ENCODE results near the gene SEMA4D. TPM values are rescaled to one million over a fixed set of nuclear protein-coding genes. Genes with fewer than 3 reads are reported as not detected.
"Not testable (repeated sequence)": the region's sequence is repeated elsewhere in the genome, so short reads cannot be mapped to it uniquely, and the experiment has no call there.

Gene SEMA4D
- total and polyA plus RNA-seq, 5 experiments from 2014 or later = 154 to 573 (median 359) TPM

- no peaks in the 10 kb centered on the region for H3K9me3 Mint-ChIP-seq
- POLR2A ChIA-PET = no interaction called here
- DNase-seq (no peak), ATAC-seq (no peak)
- no peak overlapping the region for H3K4me3 Mint-ChIP-seq
- peaks cover 0 to 99% (median 15%) of the 10 kb centered on the region in 3 donors for H3K36me3 Mint-ChIP-seq
- peak overlapping the region in 5 of 10 donors; percentile 27 to 82 (median 41) for H3K27ac Mint-ChIP-seq
- H3K4me1 Mint-ChIP-seq = peaks cover 20 to 31% (median 24%) of the 10 kb centered on the region in 4 donors
- H3K27me3 Mint-ChIP-seq = no peaks in the 10 kb centered on the region
These were observed 146.8 kb downstream of the SEMA4D start for GRCh38 chr9:89350988-89351557.

- peak overlapping the region in 1 of 10 donors; percentile 4 for H3K27ac Mint-ChIP-seq
- no peaks in the 10 kb centered on the region for H3K27me3 Mint-ChIP-seq
- POLR2A ChIA-PET = no interaction called here
These were observed 148.3 kb downstream of the SEMA4D start for GRCh38 chr9:89349607-89350006.

GRCh38 chr9:89347651-89348050, 150.3 kb downstream of the SEMA4D start:
- Mint-ChIP-seq H3K9me3 (no peaks in the 10 kb centered on the region), H3K36me3 (peaks cover 5 to 99% (median 35%) of the 10 kb centered on the region in 3 donors), H3K4me1 (peaks cover 16 to 35% (median 27%) of the 10 kb centered on the region in 4 donors), H3K4me3 (no peak overlapping the region), H3K27me3 (no peaks in the 10 kb centered on the region), H3K27ac (peak overlapping the region in 1 of 10 donors; percentile 55)
- no peak for ATAC-seq
- POLR2A ChIA-PET = no interaction called here
- no peak for DNase-seq

More at GRCh38 chr9:89349607-89350006, 148.3 kb downstream of the SEMA4D start:
- Mint-ChIP-seq H3K36me3 (peaks cover 0 to 99% (median 18%) of the 10 kb centered on the region in 3 donors), H3K4me1 (peaks cover 21 to 34% (median 29%) of the 10 kb centered on the region in 4 donors), H3K4me3 (no peak overlapping the region), H3K9me3 (no peaks in the 10 kb centered on the region)
- DNase-seq (no peak), ATAC-seq (no peak)

- Mint-ChIP-seq H3K27ac (peak overlapping the region in 1 of 10 donors; percentile 55), H3K4me3 (no peak overlapping the region), H3K27me3 (no peaks in the 10 kb centered on the region), H3K4me1 (peaks cover 6 to 25% (median 19%) of the 10 kb centered on the region in 4 donors), H3K36me3 (peaks cover 14 to 99% (median 45%) of the 10 kb centered on the region in 3 donors), H3K9me3 (peaks cover 0 to 2% (median 0%) of the 10 kb centered on the region in 9 donors)
- POLR2A ChIA-PET = no interaction called here
- DNase-seq (no peak), ATAC-seq (no peak)
These were observed 151.2 kb downstream of the SEMA4D start for GRCh38 chr9:89346696-89347095.

- peak overlapping the region in 4 of 10 donors; percentile 20 to 65 (median 41) for H3K27ac Mint-ChIP-seq
- peaks cover 0 to 23% (median 12%) of the 10 kb centered on the region in 4 donors for H3K4me1 Mint-ChIP-seq
- POLR2A ChIA-PET = no interaction called here
- ATAC-seq = no peak
- peaks cover 21 to 99% (median 51%) of the 10 kb centered on the region in 3 donors for H3K36me3 Mint-ChIP-seq
- H3K27me3 Mint-ChIP-seq = no peaks in the 10 kb centered on the region
- H3K4me3 Mint-ChIP-seq = no peak overlapping the region
- DNase-seq = no peak
- H3K9me3 Mint-ChIP-seq = peaks cover 0 to 2% (median 0%) of the 10 kb centered on the region in 9 donors
These were observed 152.4 kb downstream of the SEMA4D start for GRCh38 chr9:89345476-89345875.

- H3K27ac Mint-ChIP-seq = peak overlapping the region in 1 of 10 donors; percentile 63
- POLR2A ChIA-PET = interaction anchor here (0.5 to 1.1 kb wide), 2 partner anchors 9 to 34 kb away, joined by 3 to 4 read pairs; no protein-coding TSS in a partner anchor
- peaks cover 24 to 99% (median 47%) of the 10 kb centered on the region in 3 donors for H3K36me3 Mint-ChIP-seq
- H3K4me3 Mint-ChIP-seq, H3K9me3 Mint-ChIP-seq, H3K27me3 Mint-ChIP-seq, DNase-seq, ATAC-seq: not testable (repeated sequence)
- peaks cover 0 to 23% (median 11%) of the 10 kb centered on the region in 4 donors for H3K4me1 Mint-ChIP-seq
These were observed 154.1 kb downstream of the SEMA4D start for GRCh38 chr9:89343812-89344211.

GRCh38 chr9:89342948-89343347, 155.0 kb downstream of the SEMA4D start:
- ATAC-seq (no peak), DNase-seq (no peak)
- peak overlapping the region in 1 of 10 donors; percentile 35 for H3K27ac Mint-ChIP-seq
- no peak overlapping the region for H3K4me3 Mint-ChIP-seq
- peaks cover 24 to 99% (median 49%) of the 10 kb centered on the region in 3 donors for H3K36me3 Mint-ChIP-seq
- no peaks in the 10 kb centered on the region for H3K27me3 Mint-ChIP-seq
- H3K4me1 Mint-ChIP-seq = peaks cover 2 to 23% (median 12%) of the 10 kb centered on the region in 4 donors
- POLR2A ChIA-PET = interaction anchor here (1.1 kb wide), 1 partner anchor 33 kb away, joined by 3 read pairs; no protein-coding TSS in a partner anchor
- H3K9me3 Mint-ChIP-seq = peaks cover 0 to 2% (median 0%) of the 10 kb centered on the region in 9 donors

GRCh38 chr9:89342213-89342612, 155.7 kb downstream of the SEMA4D start:
- Mint-ChIP-seq H3K4me3 (no peak overlapping the region), H3K4me1 (peaks cover 2 to 29% (median 14%) of the 10 kb centered on the region in 4 donors), H3K27ac (peak overlapping the region in 1 of 10 donors; percentile 59)

GRCh38 chr9:89340332-89340731, 157.6 kb downstream of the SEMA4D start:
- H3K27ac Mint-ChIP-seq = peak overlapping the region in 5 of 10 donors; percentile 2 to 54 (median 33)
- H3K4me3 Mint-ChIP-seq = no peak overlapping the region
- no peak for ATAC-seq
- H3K36me3 Mint-ChIP-seq = peaks cover 24 to 99% (median 45%) of the 10 kb centered on the region in 3 donors
- H3K9me3 Mint-ChIP-seq = peaks cover 0 to 2% (median 0%) of the 10 kb centered on the region in 9 donors
- peaks cover 2 to 23% (median 10%) of the 10 kb centered on the region in 4 donors for H3K4me1 Mint-ChIP-seq
- no peaks in the 10 kb centered on the region for H3K27me3 Mint-ChIP-seq
- POLR2A ChIA-PET = no interaction called here
- no peak for DNase-seq

More at GRCh38 chr9:89342213-89342612, 155.7 kb downstream of the SEMA4D start:
- H3K36me3 Mint-ChIP-seq = peaks cover 24 to 100% (median 49%) of the 10 kb centered on the region in 3 donors
- DNase-seq (no peak), ATAC-seq (no peak)
- POLR2A ChIA-PET = no interaction called here
- H3K9me3 Mint-ChIP-seq = peaks cover 0 to 2% (median 0%) of the 10 kb centered on the region in 9 donors
- H3K27me3 Mint-ChIP-seq = no peaks in the 10 kb centered on the region

GRCh38 chr9:89339807-89340206, 158.1 kb downstream of the SEMA4D start:
- POLR2A ChIA-PET = no interaction called here
- Mint-ChIP-seq H3K9me3 (peaks cover 0 to 2% (median 0%) of the 10 kb centered on the region in 9 donors), H3K4me3 (no peak overlapping the region), H3K27ac (peak overlapping the region in 2 of 10 donors; percentile 2 to 24), H3K4me1 (peaks cover 2 to 23% (median 8%) of the 10 kb centered on the region in 4 donors), H3K36me3 (peaks cover 24 to 98% (median 44%) of the 10 kb centered on the region in 3 donors), H3K27me3 (no peaks in the 10 kb centered on the region)
- no peak for DNase-seq
- ATAC-seq = no peak

- H3K27me3 Mint-ChIP-seq = no peaks in the 10 kb centered on the region
- H3K4me1 Mint-ChIP-seq = peaks cover 2 to 20% (median 7%) of the 10 kb centered on the region in 4 donors
- H3K36me3 Mint-ChIP-seq = peaks cover 0 to 96% (median 32%) of the 10 kb centered on the region in 3 donors
- POLR2A ChIA-PET = no interaction called here
- no peak overlapping the region for H3K27ac Mint-ChIP-seq
- DNase-seq = no peak
- ATAC-seq = no peak
- H3K9me3 Mint-ChIP-seq = no peaks in the 10 kb centered on the region
- H3K4me3 Mint-ChIP-seq = no peak overlapping the region
These were observed 167.4 kb downstream of the SEMA4D start for GRCh38 chr9:89330513-89330912.

- Mint-ChIP-seq H3K27ac (peak overlapping the region in 1 of 10 donors; percentile 43), H3K4me3 (no peak overlapping the region), H3K27me3 (no peaks in the 10 kb centered on the region), H3K9me3 (no peaks in the 10 kb centered on the region), H3K36me3 (peaks cover 0 to 95% (median 32%) of the 10 kb centered on the region in 3 donors), H3K4me1 (peaks cover 4 to 26% (median 10%) of the 10 kb centered on the region in 4 donors)
- POLR2A ChIA-PET = no interaction called here
- ATAC-seq (no peak), DNase-seq (no peak)
These were observed 168.0 kb downstream of the SEMA4D start for GRCh38 chr9:89329917-89330316.

GRCh38 chr9:89328064-89328463, 169.8 kb downstream of the SEMA4D start:
- H3K27ac Mint-ChIP-seq = no peak overlapping the region
- no peaks in the 10 kb centered on the region for H3K9me3 Mint-ChIP-seq
- ATAC-seq (no peak), DNase-seq (no peak)
- POLR2A ChIA-PET = no interaction called here
- H3K4me3 Mint-ChIP-seq = no peak overlapping the region
- H3K4me1 Mint-ChIP-seq = peaks cover 12 to 38% (median 28%) of the 10 kb centered on the region in 4 donors
- no peaks in the 10 kb centered on the region for H3K27me3 Mint-ChIP-seq
- peaks cover 0 to 91% (median 25%) of the 10 kb centered on the region in 3 donors for H3K36me3 Mint-ChIP-seq
